ENCODE data around the gene WDR4. TPM values are rescaled to one million over a fixed set of nuclear protein-coding genes. Genes with fewer than 3 reads are reported as not detected.

The WDR4 gene
- total and polyA plus RNA-seq, 2 of the 13 experiments (the other 11 are each of a cell fraction or from before 2014, with no cell fraction given) = 11.3 to 14.4 TPM

DNA sequence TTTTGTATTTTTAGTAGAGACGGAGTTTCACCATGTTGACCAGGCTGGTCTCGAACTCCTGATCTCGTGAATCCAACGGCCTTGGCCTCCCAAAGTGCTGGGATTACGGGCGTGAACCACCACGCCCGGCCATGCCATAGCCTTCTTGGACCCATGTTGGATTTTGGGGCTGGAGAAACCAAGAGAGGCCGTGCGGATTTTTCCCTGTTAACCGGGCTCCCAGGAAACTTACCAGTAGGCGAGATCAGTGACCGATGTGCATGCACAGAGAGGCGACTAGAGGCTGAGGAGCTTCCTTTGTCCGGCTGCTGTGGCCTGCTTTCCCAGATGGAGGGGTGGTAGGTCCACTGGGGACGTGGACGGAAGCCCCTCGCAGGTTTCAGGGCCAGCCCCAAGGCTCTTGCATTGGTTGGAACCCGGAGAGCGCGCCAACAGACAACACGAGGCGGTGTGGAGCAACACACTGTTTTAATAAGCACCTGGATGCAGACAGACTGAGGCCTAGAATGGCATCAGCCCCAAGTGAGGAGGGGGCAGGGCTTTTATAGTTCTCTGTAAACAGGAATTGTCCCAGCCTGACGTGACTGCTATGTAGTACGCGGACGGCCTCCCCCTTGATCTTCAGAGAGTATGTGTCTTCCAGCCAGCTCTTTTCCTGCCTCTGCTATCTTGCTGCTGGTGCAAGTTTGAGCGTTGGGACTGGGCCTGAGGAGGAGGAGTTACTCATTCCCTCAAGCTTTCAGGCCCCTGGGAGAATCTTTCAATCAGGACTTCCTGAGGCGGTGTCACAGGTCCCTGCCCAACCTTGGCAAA, 46.0 kb upstream of the WDR4 start, which contains the start of gene ERVH48-1:
TSS of gene ERVH48-1 (minus strand) at position 517 of the 813 bp plus-strand sequence. CDS start 6,624 bp downstream, outside the sequence.
- no peaks in the 10 kb centered on the region for H4K20me1 ChIP-seq (ENCODE audit: insufficient read depth, low read length)
- H3K27ac ChIP-seq (ENCODE audit: extremely low read length, insufficient read depth, low read length) = no peak within 1 kb of the TSS
- 87% methylated on average over 23 of the region's 29 CpGs for WGBS (ENCODE audit: low lambda C conversion rate)
- peaks cover 14% of the 10 kb centered on the region for H3K4me1 ChIP-seq (ENCODE audit: insufficient read depth, low read length)
- ATAC-seq = no peak
- no peak for FAIRE-seq
- H3K4me2 ChIP-seq (ENCODE audit: low read depth, low read length) = no peak within 1 kb of the TSS
- no peaks in the 10 kb centered on the region for H3K79me2 ChIP-seq (ENCODE audit: insufficient read depth, low read length)
- H3K9ac ChIP-seq (ENCODE audit: insufficient read depth, low read depth, low read length) = no peak within 1 kb of the TSS
- BruUV-seq (replicated peaks) = no TSS peak
- no peak for DNase-seq (ENCODE audit: low spot score)
- intact Hi-C loops (cut with micrococcal nuclease; ENCODE audit: unreplicated experiment) (no loop called here), in situ Hi-C loops (cut with HindIII; ENCODE audit: extremely low pct_ligation_motif_present, low pct_unique_long_range_greater_than_20kb) (no loop called here)
- H3K9me3 ChIP-seq (ENCODE audit: low read length) = no peaks in the 10 kb centered on the region
- H3K4me3 ChIP-seq (replicated peaks in 1 of 3; ENCODE audit: insufficient read depth in 1 of 3, low read depth in 2 of 3, low read length in 3 of 3) = no peak within 1 kb of the TSS
- POLR2A ChIA-PET = no interaction called here
- H3K27me3 ChIP-seq (ENCODE audit: control insufficient read depth in 1 of 2, insufficient read depth in 2 of 2, low read length in 2 of 2) = peaks cover 0 to 1% of the 10 kb centered on the region in 2 experiments; a peak in 1 of 5 replicates
- TF ChIP-seq ZBTB38 (CRISPR knock-in tag; IDR thresholded peaks at IDR 0.05) (0 out of 2 replicates have a peak, but pooled peaks have one; percentile 61), ZNF564 (CRISPR knock-in tag; IDR thresholded peaks at IDR 0.05) (no peak), ISX (CRISPR knock-in tag; conservative IDR thresholded peaks at IDR 0.05) (no peak), ZNF567 (CRISPR knock-in tag; IDR thresholded peaks at IDR 0.05; ENCODE audit: borderline replicate concordance) (no peak)
- TF ChIP-seq, protein P1, sequence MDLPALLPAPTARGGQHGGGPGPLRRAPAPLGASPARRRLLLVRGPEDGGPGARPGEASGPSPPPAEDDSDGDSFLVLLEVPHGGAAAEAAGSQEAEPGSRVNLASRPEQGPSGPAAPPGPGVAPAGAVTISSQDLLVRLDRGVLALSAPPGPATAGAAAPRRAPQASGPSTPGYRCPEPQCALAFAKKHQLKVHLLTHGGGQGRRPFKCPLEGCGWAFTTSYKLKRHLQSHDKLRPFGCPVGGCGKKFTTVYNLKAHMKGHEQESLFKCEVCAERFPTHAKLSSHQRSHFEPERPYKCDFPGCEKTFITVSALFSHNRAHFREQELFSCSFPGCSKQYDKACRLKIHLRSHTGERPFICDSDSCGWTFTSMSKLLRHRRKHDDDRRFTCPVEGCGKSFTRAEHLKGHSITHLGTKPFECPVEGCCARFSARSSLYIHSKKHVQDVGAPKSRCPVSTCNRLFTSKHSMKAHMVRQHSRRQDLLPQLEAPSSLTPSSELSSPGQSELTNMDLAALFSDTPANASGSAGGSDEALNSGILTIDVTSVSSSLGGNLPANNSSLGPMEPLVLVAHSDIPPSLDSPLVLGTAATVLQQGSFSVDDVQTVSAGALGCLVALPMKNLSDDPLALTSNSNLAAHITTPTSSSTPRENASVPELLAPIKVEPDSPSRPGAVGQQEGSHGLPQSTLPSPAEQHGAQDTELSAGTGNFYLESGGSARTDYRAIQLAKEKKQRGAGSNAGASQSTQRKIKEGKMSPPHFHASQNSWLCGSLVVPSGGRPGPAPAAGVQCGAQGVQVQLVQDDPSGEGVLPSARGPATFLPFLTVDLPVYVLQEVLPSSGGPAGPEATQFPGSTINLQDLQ (CRISPR knock-in tag; IDR thresholded peaks at IDR 0.05) = no peak
- no peaks in the 10 kb centered on the region for H3K36me3 ChIP-seq (replicated peaks in 1 of 2; ENCODE audit: control insufficient read depth in 1 of 2, insufficient read depth in 2 of 2, low read length in 2 of 2)
- H2AFZ ChIP-seq (ENCODE audit: low read length) = no peak within 1 kb of the TSS
- CTCF ChIA-PET (ENCODE audit: low intra/inter-chr PET ratio, low total read pairs) = no interaction called here

Measured in HepG2 (cell line).